Keratinocyte (primary cell): ENCODE data around the gene COG4. TPM values are rescaled to one million over a fixed set of nuclear protein-coding genes. Genes with fewer than 3 reads are reported as not detected.
"Not testable (repeated sequence)": the region's sequence is repeated elsewhere in the genome, so short reads cannot be mapped to it uniquely, and the experiment has no call there.

Experiments
- DNase-seq: peaks from one replicate; pipeline ENCODE4 v3.0.0-alpha.2; 2011; ENCODE audit warnings: low read depth, missing footprints, low spot score
- FAIRE-seq: peaks from 2 replicates; lab custom pipeline; 2011; peaks lifted over from hg19 to GRCh38; lab: Jason Lieb, UNC
- H2AFZ ChIP-seq: 2 replicates; pipeline ENCODE4 v1.6.0; 2012; ENCODE audit warnings: low read length, control low read depth, inconsistent platforms; ENCODE audit not compliant: control insufficient read depth
- H3K27ac ChIP-seq: 2 replicates; pipeline ENCODE4 v1.5.1; 2011; ENCODE audit warnings: low read length; ENCODE audit not compliant: control insufficient read depth, insufficient read depth
- H3K27me3 ChIP-seq: 3 replicates; pipeline ENCODE4 v1.6.0; 2011; ENCODE audit warnings: low read length; ENCODE audit not compliant: control insufficient read depth, insufficient read depth; ENCODE audit errors: extremely low read depth
- H3K36me3 ChIP-seq, 2 experiments: 2 replicates in 1 of 2; 3 replicates in 1 of 2; pipeline ENCODE4 v1.5.1; 2011; ENCODE audit warnings: low read length in 2 of 2, mild to moderate bottlenecking in 1 of 2; ENCODE audit not compliant: control insufficient read depth in 2 of 2, insufficient read depth in 2 of 2; ENCODE audit errors: extremely low read depth in 1 of 2
- H3K4me1 ChIP-seq: 3 replicates; pipeline ENCODE4 v1.5.1; 2011; ENCODE audit warnings: low read length; ENCODE audit not compliant: control insufficient read depth, insufficient read depth; ENCODE audit errors: extremely low read depth
- H3K4me2 ChIP-seq: 3 replicates; pipeline ENCODE4 v1.6.0; 2011; ENCODE audit warnings: low read depth, low read length; ENCODE audit not compliant: control insufficient read depth, insufficient read depth; ENCODE audit errors: extremely low read depth
- H3K4me3 ChIP-seq, 3 experiments: fragments of 200-600 bp in 1 of 3; sonication (generic) in 1 of 3; 2 replicates in 2 of 3; 3 replicates in 1 of 3; pipeline ENCODE4 v1.5.1; 2011 to 2016; ENCODE audit warnings: low read length in 3 of 3, mild to moderate bottlenecking in 3 of 3, control low read depth in 2 of 3, inconsistent platforms in 1 of 3, low read depth in 1 of 3, mixed read lengths in 1 of 3, mixed run types in 1 of 3, moderate library complexity in 1 of 3; ENCODE audit not compliant: control insufficient read depth in 2 of 3, insufficient read depth in 2 of 3; ENCODE audit errors: extremely low read depth in 1 of 3
- H3K79me2 ChIP-seq: 2 replicates; pipeline ENCODE4 v1.6.0; 2012; ENCODE audit warnings: low read length; ENCODE audit not compliant: control insufficient read depth, insufficient read depth
- H3K9ac ChIP-seq: 3 replicates; pipeline ENCODE4 v1.6.0; 2011; ENCODE audit warnings: low read length; ENCODE audit not compliant: control insufficient read depth, insufficient read depth; ENCODE audit errors: extremely low read depth
- H3K9me1 ChIP-seq: 3 replicates; pipeline ENCODE4 v1.6.0; 2011; ENCODE audit warnings: low read length; ENCODE audit not compliant: control insufficient read depth, insufficient read depth; ENCODE audit errors: extremely low read depth
- H3K9me3 ChIP-seq: 2 replicates; pipeline ENCODE4 v1.5.1; 2012; ENCODE audit warnings: low read depth, low read length; ENCODE audit not compliant: control insufficient read depth
- H4K20me1 ChIP-seq: 3 replicates; pipeline ENCODE4 v1.6.0; 2011; ENCODE audit warnings: low read length; ENCODE audit not compliant: control insufficient read depth, insufficient read depth; ENCODE audit errors: extremely low read depth
- EZH2 ChIP-seq: IDR thresholded peaks from one replicate; pipeline ENCODE4 v1.6.1; 2012; ENCODE audit warnings: inconsistent platforms, mild to moderate bottlenecking, low read length, moderate library complexity
- dilution Hi-C: fragments of 300-500 bp; cut with MboI; formaldehyde crosslinking; loops from one replicate; pipeline ENCODE4 v1.7.0; 2020; ENCODE audit warnings: low sequenced_read_pairs; ENCODE audit not compliant: extremely low pct_ligation_motif_present
- polyA plus RNA-seq, 5 experiments: library from polyadenylated mRNA; depleted of rRNA in 3 of 5; stranded (reverse) in 3 of 5; stranded (forward) in 1 of 5; unstranded in 1 of 5; fragments of >200 nt; gene quantifications; 1 replicate in 1 of 5; 2 replicates in 3 of 5; 3 replicates in 1 of 5; pipeline versions ENCODE4 v1.2.1 to v1.2.3, GENCODE V29; 2011 to 2012; ENCODE audit warnings: missing spikeins in 2 of 5, low read depth in 1 of 5, low replicate concordance in 1 of 5
- TF ChIP-seq, protein P1 (sequence below), 3 experiments: IDR thresholded peaks in 1 of 3; conservative IDR thresholded peaks in 1 of 3; optimal IDR thresholded peaks in 1 of 3; 2 replicates in 2 of 3; 3 replicates in 1 of 3; pipeline versions ENCODE3 to v1.5.1; 2011; ENCODE audit warnings: low read length in 3 of 3, mild to moderate bottlenecking in 3 of 3, moderate library complexity in 2 of 3, control low read depth in 1 of 3, inconsistent platforms in 1 of 3; ENCODE audit not compliant: insufficient read depth in 2 of 3; ENCODE audit errors: extremely low read depth in 1 of 3

Gene COG4
- polyA plus RNA-seq, 1 donor (not counting 4 experiments of a cell fraction or from before 2014, with no cell fraction given): 38.9 TPM

DNA sequence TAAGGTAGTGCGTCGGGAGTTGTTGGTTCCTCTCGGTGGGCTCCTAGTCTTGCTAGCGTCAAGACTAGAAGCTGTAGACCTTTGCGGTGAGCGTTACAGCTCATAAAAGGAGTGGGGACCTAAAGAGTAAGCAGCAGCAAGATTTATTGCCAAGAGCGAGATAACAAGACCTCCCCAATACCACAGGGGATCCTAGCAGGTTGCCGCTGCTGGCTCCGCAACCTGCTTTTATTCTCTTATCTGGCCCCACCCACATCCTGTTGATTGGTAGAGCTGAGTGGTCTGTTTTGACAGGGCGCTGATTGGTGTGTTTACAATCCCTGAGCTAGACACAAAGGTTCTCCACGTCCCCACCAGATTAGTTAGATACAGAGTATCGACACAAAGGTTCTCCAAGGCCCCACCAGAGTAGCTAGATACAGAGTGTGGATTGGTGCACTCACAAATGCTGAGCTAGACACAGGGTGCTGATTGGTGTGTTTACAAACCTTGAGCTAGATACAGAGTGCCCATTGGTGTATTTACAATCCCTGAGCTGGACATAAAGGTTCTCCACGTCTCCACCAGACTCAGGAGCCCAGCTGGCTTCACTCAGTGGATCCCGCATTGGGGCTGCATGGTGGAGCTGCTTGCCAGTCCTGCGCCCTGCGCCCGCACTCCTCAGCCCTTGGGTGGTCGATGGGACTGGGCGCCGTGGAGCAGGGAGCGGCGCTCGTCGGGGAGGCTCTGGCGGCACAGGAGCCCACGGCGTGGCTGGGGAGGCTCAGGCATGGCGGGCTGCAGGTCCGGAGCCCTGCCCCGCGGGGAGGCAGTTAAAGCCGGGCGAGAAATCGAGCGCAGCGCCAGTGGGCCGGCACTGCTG is 73.0 kb downstream of the COG4 start:
- dilution Hi-C loops, H3K9ac ChIP-seq, H3K9me1 ChIP-seq, H3K9me3 ChIP-seq, FAIRE-seq, DNase-seq, H3K4me3 ChIP-seq, H3K4me2 ChIP-seq, H3K79me2 ChIP-seq, H3K4me1 ChIP-seq, H4K20me1 ChIP-seq, H3K27me3 ChIP-seq, H2AFZ ChIP-seq, H3K36me3 ChIP-seq, H3K27ac ChIP-seq: not testable (repeated sequence)

DNA sequence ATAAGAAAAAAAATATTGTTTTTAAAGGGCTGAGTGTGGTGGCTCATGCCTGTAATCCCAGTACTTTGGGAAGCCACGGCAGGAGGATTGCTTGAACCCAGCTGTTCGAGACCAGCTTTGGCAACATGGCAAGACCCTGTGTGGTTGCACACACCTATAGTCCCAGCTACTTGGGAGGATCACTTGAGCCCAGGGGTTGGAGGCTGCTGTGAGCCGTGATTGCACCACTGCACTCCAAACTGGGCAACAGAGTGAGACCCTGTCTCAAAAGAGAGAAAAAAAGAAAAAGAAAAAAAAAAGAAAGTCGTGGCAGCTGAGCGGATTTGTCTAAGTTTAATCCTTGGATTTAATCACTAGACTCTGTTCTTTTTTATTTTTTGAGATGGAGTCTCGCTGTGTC is 75.3 kb downstream of the COG4 start:
- H3K9me3 ChIP-seq: no peaks in the 10 kb centered on the region

More for the DNA sequence above, 75.3 kb downstream of the COG4 start:
- Histone ChIP-seq H3K9me1 (no peaks in the 10 kb centered on the region), H4K20me1 (no peaks in the 10 kb centered on the region), H3K36me3 (no peaks in the 10 kb centered on the region), H3K27ac (no peak overlapping the region), H3K27me3 (no peaks in the 10 kb centered on the region), H3K4me3 (no peak overlapping the region), H2AFZ (no peak overlapping the region), H3K9ac (no peak overlapping the region), H3K4me2 (no peak overlapping the region), H3K4me1 (no peaks in the 10 kb centered on the region), H3K79me2 (no peaks in the 10 kb centered on the region)
- FAIRE-seq (no peak), DNase-seq (no peak)
- dilution Hi-C loops: no loop called here
- TF ChIP-seq EZH2: no peak
- TF ChIP-seq, protein P1, sequence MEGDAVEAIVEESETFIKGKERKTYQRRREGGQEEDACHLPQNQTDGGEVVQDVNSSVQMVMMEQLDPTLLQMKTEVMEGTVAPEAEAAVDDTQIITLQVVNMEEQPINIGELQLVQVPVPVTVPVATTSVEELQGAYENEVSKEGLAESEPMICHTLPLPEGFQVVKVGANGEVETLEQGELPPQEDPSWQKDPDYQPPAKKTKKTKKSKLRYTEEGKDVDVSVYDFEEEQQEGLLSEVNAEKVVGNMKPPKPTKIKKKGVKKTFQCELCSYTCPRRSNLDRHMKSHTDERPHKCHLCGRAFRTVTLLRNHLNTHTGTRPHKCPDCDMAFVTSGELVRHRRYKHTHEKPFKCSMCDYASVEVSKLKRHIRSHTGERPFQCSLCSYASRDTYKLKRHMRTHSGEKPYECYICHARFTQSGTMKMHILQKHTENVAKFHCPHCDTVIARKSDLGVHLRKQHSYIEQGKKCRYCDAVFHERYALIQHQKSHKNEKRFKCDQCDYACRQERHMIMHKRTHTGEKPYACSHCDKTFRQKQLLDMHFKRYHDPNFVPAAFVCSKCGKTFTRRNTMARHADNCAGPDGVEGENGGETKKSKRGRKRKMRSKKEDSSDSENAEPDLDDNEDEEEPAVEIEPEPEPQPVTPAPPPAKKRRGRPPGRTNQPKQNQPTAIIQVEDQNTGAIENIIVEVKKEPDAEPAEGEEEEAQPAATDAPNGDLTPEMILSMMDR (optimal IDR thresholded peaks at IDR 0.05 in 1 of 3, IDR thresholded peaks at IDR 0.05 in 1 of 3, conservative IDR thresholded peaks at IDR 0.05 in 1 of 3; ENCODE audit: extremely low read depth in 1 of 3, insufficient read depth in 2 of 3, low read length in 3 of 3): no peak
